HG02588 (cell line): Measurements from ENCODE around the gene PCDHGB4.
A peak's percentile ranks its signal among the peaks of the same experiment; 100 is the strongest.
"Not testable (repeated sequence)": the region's sequence is repeated elsewhere in the genome, so short reads cannot be mapped to it uniquely, and the experiment has no call there.

Experiments
- ATAC-seq: cut with Tn5 transposase; IDR thresholded peaks from one replicate; pipeline ENCODE4 v1.9.1; 2021; ENCODE audit warnings: mild to moderate bottlenecking, moderate library complexity; ENCODE audit not compliant: unreplicated experiment

Gene PCDHGB4

GRCh38 chr5:141387557-141388311, at the start of gene PCDHGB4:
Gene PCDHGB4 (plus strand): TSS chr5:141387698. CDS start chr5:141387885, 187 bp downstream.
- ATAC-seq, result peak; percentile 69

GRCh38 chr5:141338538-141339306, 48.8 kb upstream of the PCDHGB4 start, which contains the start of gene PCDHGA2:
Gene PCDHGA2 (plus strand): TSS chr5:141338760.
- ATAC-seq, result no peak

- not testable (repeated sequence) for ATAC-seq
Observed at GRCh38 chr5:141340781-141341354, 46.6 kb upstream of the PCDHGB4 start.

DNA sequence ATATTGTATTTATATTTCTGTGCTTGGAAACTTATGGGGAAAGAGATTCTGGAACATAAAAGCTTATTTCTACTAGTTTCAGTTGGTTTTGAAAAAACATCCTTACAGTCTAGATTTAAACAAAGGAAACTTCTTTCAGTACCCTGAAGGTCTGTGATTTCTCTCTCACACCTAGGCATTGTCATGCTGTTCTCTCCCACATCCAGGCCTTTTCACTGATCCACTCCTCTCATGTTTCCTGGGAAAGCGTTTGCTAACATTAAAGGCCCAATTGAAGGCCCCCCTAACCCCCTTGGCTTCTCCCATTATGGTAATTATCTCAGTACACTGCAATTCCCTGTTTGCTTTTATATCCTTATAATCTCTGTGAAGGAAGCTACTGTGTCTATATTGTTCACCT, 44.7 kb upstream of the PCDHGB4 start:
- no peak for ATAC-seq

- ATAC-seq, result no peak
Observed at GRCh38 chr5:141343242-141343952, 44.1 kb upstream of the PCDHGB4 start, which contains the start of gene PCDHGA3. Gene PCDHGA3 (plus strand): TSS chr5:141343829. CDS start chr5:141344034, 205 bp downstream.

DNA sequence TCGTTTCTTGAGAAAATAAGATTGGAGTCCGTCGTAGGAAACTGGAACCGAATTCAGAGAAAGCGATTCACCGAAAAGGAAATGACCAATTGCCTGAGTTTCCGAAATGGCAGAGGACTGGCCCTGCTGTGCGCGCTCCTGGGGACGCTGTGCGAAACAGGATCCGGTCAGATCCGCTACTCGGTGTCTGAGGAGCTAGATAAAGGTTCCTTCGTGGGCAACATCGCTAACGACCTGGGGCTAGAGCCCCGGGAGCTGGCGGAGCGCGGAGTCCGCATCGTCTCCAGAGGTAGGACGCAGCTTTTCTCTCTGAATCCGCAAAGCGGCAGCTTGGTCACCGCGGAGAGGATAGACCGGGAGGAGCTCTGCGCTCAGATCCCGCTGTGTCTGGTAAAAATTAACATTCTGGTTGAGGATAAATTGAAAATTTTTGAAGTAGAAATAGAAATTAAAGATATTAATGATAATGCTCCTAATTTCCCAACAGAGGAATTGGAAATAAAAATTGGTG, 43.5 kb upstream of the PCDHGB4 start:
- no peak for ATAC-seq

DNA sequence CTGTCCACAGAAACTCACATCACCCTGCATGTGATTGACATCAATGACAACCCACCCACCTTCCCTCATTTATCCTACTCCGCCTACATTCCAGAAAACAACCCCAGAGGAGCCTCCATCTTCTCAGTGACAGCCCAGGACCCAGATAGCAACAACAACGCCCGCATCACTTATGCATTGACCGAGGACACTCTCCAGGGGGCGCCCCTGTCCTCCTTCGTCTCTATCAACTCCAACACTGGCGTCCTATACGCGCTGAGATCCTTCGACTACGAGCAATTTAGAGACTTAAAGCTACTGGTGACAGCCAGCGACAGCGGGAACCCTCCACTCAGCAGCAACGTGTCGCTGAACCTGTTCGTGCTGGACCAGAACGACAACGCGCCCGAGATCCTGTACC, 42.2 kb upstream of the PCDHGB4 start:
- no peak for ATAC-seq

DNA sequence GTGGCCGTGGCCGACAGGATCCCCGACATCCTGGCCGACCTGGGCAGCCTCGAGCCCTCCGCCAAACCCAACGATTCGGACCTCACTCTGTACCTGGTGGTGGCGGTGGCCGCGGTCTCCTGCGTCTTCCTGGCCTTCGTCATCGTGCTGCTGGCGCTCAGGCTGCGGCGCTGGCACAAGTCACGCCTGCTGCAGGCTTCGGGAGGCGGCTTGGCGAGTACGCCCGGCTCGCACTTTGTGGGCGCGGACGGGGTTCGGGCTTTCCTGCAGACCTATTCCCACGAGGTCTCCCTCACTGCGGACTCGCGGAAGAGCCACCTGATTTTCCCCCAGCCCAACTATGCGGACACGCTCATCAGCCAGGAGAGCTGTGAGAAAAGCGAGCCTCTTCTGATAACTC, 41.5 kb upstream of the PCDHGB4 start:
- not testable (repeated sequence) for ATAC-seq

DNA sequence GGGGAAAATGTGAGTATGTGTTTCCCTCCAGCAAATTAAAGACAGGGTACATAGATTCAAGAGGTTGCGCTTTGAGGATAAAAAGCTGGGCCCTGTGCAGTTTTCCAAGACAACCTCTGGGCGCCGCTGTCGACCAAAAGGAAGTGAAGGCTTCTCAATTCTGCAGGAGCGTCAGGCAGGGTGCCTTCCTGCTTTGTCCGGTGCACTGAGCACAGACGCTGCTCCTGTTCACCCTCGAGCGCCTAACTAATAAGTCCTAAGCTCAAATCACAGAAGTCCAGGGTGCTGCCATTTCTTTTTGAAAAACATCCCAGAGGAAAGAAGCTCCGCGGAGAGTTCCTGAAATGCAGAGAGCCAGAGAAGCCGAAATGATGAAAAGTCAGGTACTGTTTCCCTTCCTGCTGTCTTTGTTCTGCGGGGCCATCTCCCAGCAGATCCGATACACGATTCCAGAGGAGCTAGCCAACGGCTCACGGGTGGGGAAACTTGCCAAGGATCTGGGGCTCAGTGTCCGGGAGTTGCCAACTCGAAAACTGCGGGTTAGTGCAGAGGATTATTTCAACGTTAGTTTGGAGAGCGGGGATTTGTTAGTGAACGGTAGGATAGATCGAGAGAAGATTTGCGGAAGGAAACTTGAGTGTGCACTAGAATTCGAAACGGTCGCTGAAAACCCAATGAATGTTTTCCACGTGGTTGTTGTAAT, 37.4 kb upstream of the PCDHGB4 start, which contains the start of gene PCDHGB1:
TSS of gene PCDHGB1 (plus strand) at position 183 of the 703 bp plus-strand sequence. CDS start at position 345, 162 bp downstream.
- no peak for ATAC-seq

DNA sequence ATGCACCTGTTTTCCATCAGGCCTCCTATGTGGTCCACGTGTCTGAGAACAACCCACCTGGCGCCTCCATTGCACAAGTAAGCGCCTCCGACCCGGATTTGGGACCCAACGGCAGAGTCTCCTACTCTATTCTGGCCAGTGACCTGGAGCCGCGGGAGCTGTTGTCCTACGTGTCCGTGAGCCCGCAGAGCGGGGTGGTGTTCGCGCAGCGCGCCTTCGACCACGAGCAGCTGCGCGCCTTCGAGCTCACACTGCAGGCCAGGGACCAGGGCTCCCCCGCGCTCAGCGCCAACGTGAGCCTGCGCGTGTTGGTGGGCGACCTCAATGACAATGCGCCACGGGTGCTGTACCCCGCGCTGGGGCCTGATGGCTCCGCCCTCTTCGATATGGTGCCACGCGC, 35.9 kb upstream of the PCDHGB4 start:
- ATAC-seq, result no peak

DNA sequence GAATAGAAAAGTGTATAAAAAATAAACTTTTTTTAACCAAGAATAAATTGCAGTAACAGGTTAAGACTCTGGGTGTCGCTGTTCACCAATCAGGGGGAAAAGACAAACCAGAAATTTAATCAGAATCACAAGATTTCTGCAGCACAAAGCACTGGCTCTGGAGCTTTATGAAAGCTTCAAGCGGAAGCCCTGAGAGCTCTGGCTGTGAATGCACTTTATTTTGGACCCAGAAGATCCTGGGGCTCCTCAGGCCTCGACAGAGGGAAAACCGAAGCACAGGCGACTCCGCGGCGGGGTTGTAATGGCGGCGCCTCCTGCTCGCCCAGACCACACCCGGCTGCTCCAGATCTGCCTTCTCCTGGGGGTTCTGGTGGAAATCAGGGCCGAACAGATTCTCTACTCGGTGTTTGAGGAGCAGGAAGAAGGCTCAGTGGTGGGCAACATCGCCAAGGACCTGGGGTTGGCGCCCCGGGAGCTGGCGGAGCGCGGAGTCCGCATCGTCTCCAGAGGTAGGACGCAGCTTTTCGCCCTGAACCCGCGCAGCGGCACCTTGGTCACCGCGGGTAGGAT, 32.5 kb upstream of the PCDHGB4 start, which contains the start of gene PCDHGA4:
TSS of gene PCDHGA4 (plus strand) at position 122 of the 570 bp plus-strand sequence. CDS start at position 209, 87 bp downstream.
- ATAC-seq, result no peak

- ATAC-seq, result no peak
Observed at GRCh38 chr5:141355641-141356040, 31.9 kb upstream of the PCDHGB4 start.

- ATAC-seq, result no peak
Observed at GRCh38 chr5:141356133-141356532, 31.4 kb upstream of the PCDHGB4 start.

- ATAC-seq, result no peak
Observed at GRCh38 chr5:141356950-141357349, 30.5 kb upstream of the PCDHGB4 start.

DNA sequence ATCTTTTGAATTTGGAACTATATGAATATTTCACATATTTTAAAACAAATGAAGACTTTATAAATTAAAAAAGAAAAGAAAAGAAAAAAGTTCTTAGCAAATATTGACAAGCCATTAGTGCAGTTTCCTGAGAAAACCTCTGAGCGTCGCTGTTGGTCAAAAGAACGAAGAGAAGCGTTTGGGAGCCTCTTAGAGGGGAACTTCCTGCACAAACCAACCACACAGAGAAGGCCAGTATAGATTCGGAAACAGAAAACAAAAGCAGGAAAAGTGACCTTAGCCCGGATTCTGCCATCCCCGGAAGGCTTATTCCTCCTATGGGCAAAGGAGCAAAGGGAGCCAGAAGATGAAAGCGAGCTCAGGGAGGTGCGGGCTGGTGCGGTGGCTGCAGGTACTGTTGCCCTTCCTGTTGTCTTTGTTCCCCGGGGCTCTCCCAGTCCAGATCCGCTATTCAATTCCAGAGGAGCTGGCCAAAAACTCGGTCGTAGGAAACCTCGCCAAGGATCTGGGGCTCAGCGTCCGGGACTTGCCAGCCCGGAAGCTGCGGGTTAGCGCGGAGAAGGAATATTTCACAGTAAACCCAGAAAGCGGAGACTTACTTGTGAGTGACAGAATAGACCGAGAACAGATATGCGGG, 27.6 kb upstream of the PCDHGB4 start, which contains the start of gene PCDHGB2:
TSS of gene PCDHGB2 (plus strand) at position 205 of the 637 bp plus-strand sequence. CDS start at position 347, 142 bp downstream.
- ATAC-seq, result peak; percentile 46

DNA sequence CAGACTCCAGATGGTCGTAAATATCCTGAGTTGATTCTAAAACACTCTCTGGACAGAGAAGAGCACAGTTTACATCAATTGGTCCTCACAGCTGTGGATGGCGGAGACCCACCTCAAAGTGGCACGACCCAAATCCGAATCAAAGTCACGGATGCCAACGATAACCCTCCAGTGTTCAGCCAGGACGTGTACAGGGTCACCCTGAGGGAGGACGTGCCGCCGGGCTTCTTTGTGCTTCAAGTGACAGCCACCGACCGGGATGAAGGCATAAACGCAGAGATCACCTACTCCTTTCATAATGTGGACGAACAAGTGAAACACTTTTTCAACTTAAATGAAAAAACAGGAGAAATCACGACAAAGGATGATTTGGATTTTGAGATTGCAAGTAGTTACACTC, 26.8 kb upstream of the PCDHGB4 start:
- ATAC-seq, result no peak

- no peak for ATAC-seq
Observed at GRCh38 chr5:141362719-141363118, 24.8 kb upstream of the PCDHGB4 start.

GRCh38 chr5:141363952-141364660, 23.4 kb upstream of the PCDHGB4 start, which contains the start of gene PCDHGA5:
Gene PCDHGA5 (plus strand): TSS chr5:141364162. CDS start chr5:141364331, 169 bp downstream.
- ATAC-seq, result no peak
